ENCODE data around the gene PPP6R1. TPM values are rescaled to one million over a fixed set of nuclear protein-coding genes. Genes with fewer than 3 reads are reported as not detected.

The PPP6R1 gene
- total RNA-seq, 1 experiment from 2014 or later: 96.7 TPM

GRCh38 chr19:55229145-55229788 is 29.6 kb downstream of the PPP6R1 start:
- Histone ChIP-seq H3K9me3 (ENCODE audit: control insufficient read depth in 1 of 2, insufficient read depth in 1 of 2, low read depth in 1 of 2, low read length in 2 of 2) (no peaks in the 10 kb centered on the region), H3K79me2 (ENCODE audit: insufficient read depth, low read length) (peaks cover 2% of the 10 kb centered on the region; the same call in 1 of the 2 replicates), H3K27ac (ENCODE audit: low read depth, low read length) (no peak overlapping the region), H4K20me1 (ENCODE audit: insufficient read depth) (no peaks in the 10 kb centered on the region), H3K36me3 (ENCODE audit: control insufficient read depth in 1 of 2, insufficient read depth in 2 of 2, low read length in 2 of 2) (peaks cover 4 to 18% of the 10 kb centered on the region in 2 experiments), H3K4me2 (ENCODE audit: low read length) (no peak overlapping the region), H3K9me2 (ENCODE audit: insufficient read depth) (no peaks in the 10 kb centered on the region), H3K9ac (ENCODE audit: low read length) (no peak overlapping the region), H3K4me3 (replicated peaks in 1 of 2; ENCODE audit: low read depth in 1 of 2, low read length in 2 of 2) (no peak overlapping the region), H3K27me3 (ENCODE audit: insufficient read depth, low read length) (no peaks in the 10 kb centered on the region), H2AFZ (ENCODE audit: low read depth, low read length, poor library complexity, severe bottlenecking) (no peak overlapping the region), H3K4me1 (ENCODE audit: control insufficient read depth in 1 of 2, insufficient read depth in 2 of 2, low read length in 2 of 2) (no peaks in the 10 kb centered on the region)
- TF ChIP-seq SP1 (IDR thresholded peaks at IDR 0.05; ENCODE audit: low read depth) (no peak), ELF1 (IDR thresholded peaks at IDR 0.05; ENCODE audit: borderline replicate concordance, low read depth) (no peak), EZH2 (IDR thresholded peaks at IDR 0.05) (no peak), TCF7L2 (IDR thresholded peaks at IDR 0.05; ENCODE audit: borderline replicate concordance, extremely low read depth, insufficient read depth, insufficient read length) (no peak), REST (IDR thresholded peaks at IDR 0.05; ENCODE audit: low read depth) (no peak), POLR2AphosphoS5 (IDR thresholded peaks at IDR 0.05; ENCODE audit: low read depth, low read length) (no peak), ZFX (IDR thresholded peaks at IDR 0.05) (no peak), YY1 (IDR thresholded peaks at IDR 0.05; ENCODE audit: extremely low read depth, insufficient replicate concordance, low read depth, low read length) (no peak), ATF3 (IDR thresholded peaks at IDR 0.05) (no peak), CBX3 (IDR thresholded peaks at IDR 0.05; ENCODE audit: low read depth) (no peak), ZBTB33 (IDR thresholded peaks at IDR 0.05; ENCODE audit: extremely low read depth, insufficient replicate concordance, low read length) (no peak), CEBPB (IDR thresholded peaks at IDR 0.05; ENCODE audit: low read depth) (no peak), FOSL1 (IDR thresholded peaks at IDR 0.05; ENCODE audit: low read depth) (no peak), POLR2A (IDR thresholded peaks at IDR 0.05; ENCODE audit: borderline replicate concordance, extremely low read depth, insufficient read depth, insufficient read length) (no peak), JUND (IDR thresholded peaks at IDR 0.05) (no peak), ZNF274 (IDR thresholded peaks at IDR 0.05; ENCODE audit: low read depth, low read length) (no peak)
- BruUV-seq (replicated peaks): no TSS peak
- DNase-seq (ENCODE audit: low read depth, low spot score) (no peak), ATAC-seq (no peak)
- CTCF ChIA-PET: no interaction called here
- POLR2A ChIA-PET: no interaction called here
- intact Hi-C loops (cut with micrococcal nuclease): no loop called here
- RAD21 ChIA-PET (ENCODE audit: low non-redundant PET in 1 of 2, low total read pairs in 2 of 2, uncharacterized antibody in 2 of 2, unreplicated experiment in 2 of 2): no interaction called here
